Stimulated activated CD4-positive, alpha-beta T cell treated with anti-CD3 and anti-CD28 coated beads, Interleukin-15, amount 100 ng/mL, for 1 hour (primary cell): Measurements from ENCODE around the gene GRIK4.
"Not testable (repeated sequence)": the region's sequence is repeated elsewhere in the genome, so short reads cannot be mapped to it uniquely, and the experiment has no call there.

Experiments used
- DNase-seq, 2 donors: peaks; one replicate each; pipeline ENCODE4 v3.0.0-alpha.2; 2020; ENCODE audit warnings: low read depth in 1 of 2, low spot score in 1 of 2

Gene GRIK4

GRCh38 chr11:120774591-120775386 lies 263.2 kb downstream of the GRIK4 start:
- DNase-seq: no peak

- no peak for DNase-seq
Observed at GRCh38 chr11:120775986-120776951, 264.7 kb downstream of the GRIK4 start.

- DNase-seq: no peak
Observed at GRCh38 chr11:120778685-120779490, 267.3 kb downstream of the GRIK4 start.

- DNase-seq: no peak
Observed at GRCh38 chr11:120780239-120780638, 268.7 kb downstream of the GRIK4 start.

- DNase-seq: no peak
Observed at GRCh38 chr11:120781486-120782120, 270.1 kb downstream of the GRIK4 start.

GRCh38 chr11:120784566-120785251 lies 273.2 kb downstream of the GRIK4 start:
- DNase-seq: no peak

GRCh38 chr11:120785576-120785975 lies 274.0 kb downstream of the GRIK4 start:
- no peak for DNase-seq

- DNase-seq: no peak
Observed at GRCh38 chr11:120786206-120786735, 274.7 kb downstream of the GRIK4 start.

GRCh38 chr11:120787224-120787623 lies 275.7 kb downstream of the GRIK4 start:
- not testable (repeated sequence) for DNase-seq

- DNase-seq: no peak
Observed at GRCh38 chr11:120789391-120789790, 277.8 kb downstream of the GRIK4 start.

GRCh38 chr11:120792306-120792705 lies 280.8 kb downstream of the GRIK4 start:
- DNase-seq: no peak

- no peak for DNase-seq
Observed at GRCh38 chr11:120793150-120793549, 281.6 kb downstream of the GRIK4 start.

- no peak for DNase-seq
Observed at GRCh38 chr11:120793806-120794479, 282.4 kb downstream of the GRIK4 start.

GRCh38 chr11:120794748-120795147 lies 283.2 kb downstream of the GRIK4 start:
- DNase-seq: no peak

- no peak for DNase-seq
Observed at GRCh38 chr11:120795185-120795584, 283.6 kb downstream of the GRIK4 start.

GRCh38 chr11:120797143-120797542 lies 285.6 kb downstream of the GRIK4 start:
- DNase-seq: no peak

GRCh38 chr11:120798854-120799253 lies 287.3 kb downstream of the GRIK4 start:
- DNase-seq: no peak

GRCh38 chr11:120800206-120800605 lies 288.7 kb downstream of the GRIK4 start:
- DNase-seq: no peak
